RPMI8226 (cell line): ENCODE data around the gene SLC41A3.
A peak's percentile ranks its signal among the peaks of the same experiment; 100 is the strongest.
"Not testable (repeated sequence)": the region's sequence is repeated elsewhere in the genome, so short reads cannot be mapped to it uniquely, and the experiment has no call there.

Source experiments
- DNase-seq: peaks from one replicate; pipeline ENCODE4 v3.0.0-alpha.2; 2015

Gene SLC41A3

DNA sequence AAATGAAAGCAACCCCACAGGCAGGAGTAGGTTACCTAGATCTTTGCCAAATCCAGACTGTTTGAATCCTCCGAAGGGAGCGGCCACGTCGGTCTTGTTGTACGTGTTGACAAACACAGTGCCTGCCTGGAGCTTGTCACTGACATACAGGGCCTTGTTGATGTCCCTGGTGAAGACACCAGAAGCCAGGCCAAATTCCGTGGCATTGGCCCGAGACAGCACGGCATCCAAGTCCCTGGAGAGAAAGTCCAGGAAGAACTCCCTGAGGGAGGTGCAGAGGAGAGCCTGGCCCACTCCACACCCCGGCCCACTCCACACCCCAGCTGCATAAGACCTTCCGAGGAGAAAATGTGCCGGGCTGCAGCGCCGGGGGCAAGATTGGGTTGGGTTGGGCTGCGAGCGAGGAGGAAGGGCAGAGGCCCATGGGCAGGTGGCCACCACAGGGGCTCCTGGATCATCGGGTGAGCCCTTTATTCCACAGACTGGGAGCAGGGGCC, 21.8 kb upstream of the SLC41A3 start:
- DNase-seq, result no peak

- no peak for DNase-seq
Observed at GRCh38 chr3:126104742-126105605, 21.1 kb upstream of the SLC41A3 start.

- DNase-seq, result no peak
Observed at GRCh38 chr3:126104028-126104635, 20.2 kb upstream of the SLC41A3 start.

DNA sequence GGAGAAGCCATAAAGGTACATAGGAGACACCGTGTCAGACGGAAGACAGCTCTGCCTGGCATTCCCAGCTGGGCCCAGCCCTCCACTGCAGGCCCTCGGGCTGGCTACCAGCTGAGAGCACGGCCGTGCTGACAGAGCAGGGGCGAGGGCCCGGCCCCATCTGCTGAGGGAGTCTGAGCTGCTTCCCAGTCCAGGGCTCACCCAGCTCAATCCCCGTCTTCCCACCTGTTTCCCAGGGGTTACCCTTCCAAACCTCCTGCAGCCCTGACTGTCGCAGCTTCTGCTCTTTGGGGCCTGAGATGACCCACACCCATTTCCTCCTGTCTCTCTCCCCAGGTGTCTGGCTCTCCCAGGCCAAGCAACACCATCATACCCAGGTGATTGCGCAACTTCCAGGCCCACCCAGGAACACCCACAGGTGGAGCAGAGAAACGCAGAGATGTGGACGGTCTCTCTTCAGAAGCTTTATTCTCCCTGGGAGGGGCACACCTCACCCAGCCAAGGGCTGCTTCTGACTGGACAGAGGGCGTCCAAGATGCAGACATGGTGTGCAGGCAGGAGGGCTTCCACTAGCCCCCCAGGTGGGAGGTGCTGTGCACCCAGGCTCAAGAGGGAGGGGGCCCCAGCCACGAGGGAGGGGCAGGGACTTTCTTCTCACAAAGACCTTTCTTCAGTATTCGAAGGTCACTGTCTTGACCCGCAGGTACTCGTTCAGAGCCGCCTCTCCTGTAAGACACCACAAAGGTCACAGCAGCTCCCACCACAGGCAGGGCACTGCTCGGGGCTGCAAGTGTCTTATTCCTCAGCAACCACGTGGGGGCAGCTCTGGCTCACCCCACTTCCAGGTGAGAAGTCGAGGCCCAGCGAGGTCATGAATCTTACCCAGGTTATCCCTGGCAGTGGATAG, 19.4 kb upstream of the SLC41A3 start:
- peak; percentile 39 for DNase-seq

GRCh38 chr3:126102530-126102951, 18.6 kb upstream of the SLC41A3 start:
- no peak for DNase-seq

DNA sequence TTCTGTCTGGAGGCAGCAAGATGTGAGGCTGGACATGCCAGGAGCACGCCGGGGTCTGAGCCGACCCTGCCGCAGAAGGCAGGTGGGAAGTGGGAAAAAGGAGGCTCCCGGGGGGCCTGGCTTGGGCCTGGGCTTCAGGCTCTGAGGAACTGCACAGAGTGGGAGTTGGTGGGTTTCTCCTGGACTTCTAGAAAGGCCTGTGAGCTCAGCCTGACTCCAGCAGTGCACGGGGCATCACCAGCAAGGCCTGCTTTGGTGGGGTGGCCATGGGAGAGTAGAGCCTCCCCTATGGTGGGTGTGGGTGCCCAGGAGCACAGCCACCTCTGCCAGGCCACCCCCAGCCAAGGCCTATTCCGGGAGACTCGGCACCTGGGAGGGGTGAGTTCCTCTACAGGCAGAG, 18.1 kb upstream of the SLC41A3 start:
- no peak for DNase-seq

GRCh38 chr3:126101521-126101982, 17.6 kb upstream of the SLC41A3 start:
- no peak for DNase-seq

DNA sequence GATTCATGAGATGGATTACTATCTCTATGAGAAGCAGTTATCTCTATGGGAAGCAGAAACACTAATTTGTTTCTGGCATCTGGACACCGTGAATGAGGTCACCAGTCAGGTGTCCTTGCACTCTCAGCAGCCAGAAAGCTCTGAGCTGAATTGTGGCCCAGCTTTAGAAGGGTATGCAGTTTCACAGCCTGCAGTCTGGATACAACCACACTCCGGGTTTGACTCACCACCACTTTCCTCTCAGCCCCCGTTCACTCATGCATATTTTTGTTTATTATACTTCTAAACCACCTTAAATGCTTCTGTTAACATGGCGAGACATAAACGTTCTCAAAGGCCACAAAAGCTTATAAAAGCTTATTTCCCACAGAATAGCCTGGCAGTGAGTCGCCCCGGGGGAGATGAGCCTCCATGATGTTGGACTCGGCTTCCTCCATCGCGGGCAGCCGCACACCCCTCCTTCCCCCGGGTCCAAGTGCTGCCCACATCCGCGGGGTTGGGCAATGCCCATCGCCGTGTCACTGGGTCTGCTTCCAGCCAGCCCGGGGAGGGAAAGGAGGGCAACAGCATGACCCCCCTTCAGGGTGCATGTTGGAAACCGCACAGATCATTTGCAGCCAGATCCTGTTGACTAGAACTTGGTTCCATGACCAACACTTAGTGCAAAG, 16.8 kb upstream of the SLC41A3 start:
- DNase-seq, result no peak

DNA sequence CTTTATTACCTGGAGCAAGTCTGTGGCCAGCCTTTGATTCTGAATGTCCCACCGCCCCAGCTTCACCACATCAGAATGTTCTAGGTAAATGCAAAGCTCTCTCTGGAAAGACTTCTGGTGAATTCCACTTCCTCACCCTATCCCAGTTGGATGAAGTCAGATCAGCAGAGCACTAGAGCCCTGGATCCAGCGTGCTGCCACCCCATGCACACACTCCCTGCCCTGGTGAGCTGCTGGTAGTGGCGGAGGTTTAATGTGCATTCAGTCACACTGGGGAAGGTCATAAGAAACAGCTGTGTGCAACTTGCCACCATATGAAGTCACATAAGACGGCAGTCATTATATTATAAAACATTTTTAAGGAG, 16.3 kb upstream of the SLC41A3 start:
- no peak for DNase-seq

DNA sequence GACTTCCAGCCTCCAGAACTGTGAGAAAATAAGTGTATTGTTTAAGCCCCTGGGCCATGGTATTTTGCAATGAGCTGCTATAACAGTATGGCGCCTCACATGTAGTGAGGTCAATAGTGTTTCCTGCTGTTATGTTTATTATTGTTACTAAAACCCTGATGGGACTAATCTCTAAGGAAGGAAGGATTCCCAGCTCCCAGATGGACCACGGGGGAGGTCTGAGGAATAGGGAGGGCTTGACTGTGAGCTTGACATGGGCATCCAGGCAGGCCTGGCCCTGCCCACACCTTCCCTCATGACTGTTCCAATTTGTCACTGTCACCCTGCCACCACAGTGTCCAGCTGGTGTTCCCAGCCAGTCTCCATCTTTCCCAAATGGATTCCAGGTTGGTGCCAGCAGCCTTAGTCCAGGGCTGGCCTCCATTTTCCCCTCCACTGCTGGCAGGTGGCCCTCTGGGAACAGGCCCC, 14.5 kb upstream of the SLC41A3 start:
- no peak for DNase-seq

GRCh38 chr3:126097801-126098200, 13.9 kb upstream of the SLC41A3 start:
- no peak for DNase-seq

- not testable (repeated sequence) for DNase-seq
Observed at GRCh38 chr3:126096274-126096673, 12.3 kb upstream of the SLC41A3 start.

GRCh38 chr3:126092128-126092527, 8.2 kb upstream of the SLC41A3 start:
- not testable (repeated sequence) for DNase-seq

DNA sequence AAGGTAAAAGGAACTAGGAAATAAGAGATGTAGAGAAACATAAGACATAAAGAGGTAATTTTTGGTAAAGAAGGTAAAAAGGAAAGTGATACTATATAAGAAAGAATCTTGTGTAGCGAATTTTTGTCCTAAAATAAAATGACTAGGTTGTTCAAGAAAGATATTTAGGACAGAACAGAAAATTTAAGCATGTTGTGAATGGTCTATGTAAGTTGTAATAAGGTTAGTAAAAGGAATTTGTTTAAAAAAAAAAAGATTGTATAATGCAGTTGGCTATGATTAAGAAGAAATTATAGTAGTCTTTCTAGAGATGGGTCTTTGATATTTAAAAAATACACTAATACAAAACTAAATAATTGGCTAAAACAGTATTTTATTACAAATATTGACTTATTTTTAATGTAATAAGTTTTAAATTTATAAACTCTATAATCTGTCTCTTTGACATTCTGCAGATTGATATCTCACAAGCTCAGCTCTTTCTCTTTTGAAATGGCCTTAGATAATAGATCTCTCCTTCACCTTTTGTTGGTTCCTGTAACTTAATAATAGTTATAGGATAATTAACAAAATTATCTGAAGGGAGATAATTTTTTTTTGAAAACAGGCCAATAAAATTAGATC, 3.7 kb upstream of the SLC41A3 start:
- DNase-seq, result no peak

- DNase-seq, result no peak
Observed at GRCh38 chr3:126085841-126086240, 1.9 kb upstream of the SLC41A3 start.

DNA sequence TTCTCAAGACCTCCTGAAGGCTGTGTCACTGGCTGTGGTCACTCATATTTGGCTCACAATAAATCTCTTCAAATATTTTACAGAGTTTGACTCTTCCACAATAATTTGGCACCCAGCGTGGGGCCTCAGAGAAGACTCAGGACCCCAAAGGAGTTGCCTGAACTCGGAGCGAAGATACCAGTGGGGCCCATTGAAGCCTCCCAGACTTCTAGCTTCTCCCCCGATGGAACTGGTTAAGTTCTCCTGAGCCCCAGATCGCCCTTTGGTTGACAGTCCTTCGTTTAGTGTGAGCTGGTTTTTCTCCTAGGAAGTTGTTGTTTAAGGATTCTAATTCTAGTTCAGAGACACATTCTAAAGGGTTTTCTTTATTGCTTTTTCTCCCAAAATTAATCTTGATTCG, 1.4 kb upstream of the SLC41A3 start:
- DNase-seq, result no peak

GRCh38 chr3:126084768-126085180, 850 bp upstream of the SLC41A3 start:
- no peak for DNase-seq

DNA sequence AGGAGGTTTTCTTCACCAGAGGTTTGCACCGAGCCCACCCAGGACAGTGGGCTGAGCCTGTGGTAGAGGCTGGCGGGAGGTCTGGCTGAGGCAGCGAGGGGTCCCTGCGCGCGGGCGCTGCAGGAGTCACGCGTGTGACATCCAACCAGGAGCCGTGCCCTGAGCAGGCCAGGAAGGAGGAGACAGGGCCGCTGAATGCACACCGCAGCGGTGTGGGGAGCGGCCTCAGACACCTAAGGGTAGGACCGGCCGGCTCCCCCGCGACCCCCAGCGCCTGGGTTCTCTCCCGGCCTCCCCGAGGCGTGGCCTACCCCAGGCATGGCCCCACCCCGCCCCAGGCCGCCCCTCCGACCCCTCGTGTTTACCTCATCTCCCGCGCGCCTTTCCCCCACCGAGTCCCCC, 412 bp downstream of the SLC41A3 start:
- peak; percentile 60 for DNase-seq

- no peak for DNase-seq
Observed at GRCh38 chr3:126083138-126083445, 832 bp downstream of the SLC41A3 start.

DNA sequence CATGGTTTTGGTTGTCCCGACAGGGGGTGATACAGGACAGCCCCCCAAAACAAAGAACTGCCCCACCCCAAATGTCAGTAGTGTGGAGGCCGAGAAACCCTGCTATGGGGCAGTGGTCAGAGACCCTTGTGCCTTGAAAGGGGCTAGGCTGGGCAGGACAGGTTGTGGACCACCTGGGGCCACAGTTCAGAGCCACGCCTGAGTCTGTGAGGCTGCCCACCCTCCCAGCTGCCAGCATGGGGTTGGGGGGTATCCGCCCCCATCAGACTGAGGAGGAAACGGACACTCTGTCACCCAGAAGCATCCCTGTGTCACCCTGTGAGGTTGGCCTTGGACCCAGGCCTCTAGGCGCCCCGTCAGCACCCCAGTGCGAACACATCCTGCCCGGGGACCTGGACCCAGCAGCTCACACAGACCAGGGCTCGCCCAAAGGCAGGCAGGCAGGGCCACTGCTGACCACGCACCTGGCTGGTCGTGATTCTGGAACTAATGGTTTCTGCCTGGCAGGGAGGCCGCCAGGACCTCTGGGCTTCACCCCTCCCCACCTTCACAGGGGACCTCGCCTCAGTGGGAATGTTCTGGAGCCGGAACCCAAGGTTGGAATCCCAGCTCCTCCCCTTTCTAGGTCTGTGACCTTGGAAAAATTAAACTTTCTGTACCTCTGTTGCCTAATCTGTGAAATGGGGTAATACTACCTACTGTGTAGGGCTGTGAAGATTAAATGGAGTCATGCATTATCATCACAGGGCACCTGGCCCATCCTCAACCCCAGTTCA, 1.4 kb downstream of the SLC41A3 start:
- DNase-seq, result no peak

DNA sequence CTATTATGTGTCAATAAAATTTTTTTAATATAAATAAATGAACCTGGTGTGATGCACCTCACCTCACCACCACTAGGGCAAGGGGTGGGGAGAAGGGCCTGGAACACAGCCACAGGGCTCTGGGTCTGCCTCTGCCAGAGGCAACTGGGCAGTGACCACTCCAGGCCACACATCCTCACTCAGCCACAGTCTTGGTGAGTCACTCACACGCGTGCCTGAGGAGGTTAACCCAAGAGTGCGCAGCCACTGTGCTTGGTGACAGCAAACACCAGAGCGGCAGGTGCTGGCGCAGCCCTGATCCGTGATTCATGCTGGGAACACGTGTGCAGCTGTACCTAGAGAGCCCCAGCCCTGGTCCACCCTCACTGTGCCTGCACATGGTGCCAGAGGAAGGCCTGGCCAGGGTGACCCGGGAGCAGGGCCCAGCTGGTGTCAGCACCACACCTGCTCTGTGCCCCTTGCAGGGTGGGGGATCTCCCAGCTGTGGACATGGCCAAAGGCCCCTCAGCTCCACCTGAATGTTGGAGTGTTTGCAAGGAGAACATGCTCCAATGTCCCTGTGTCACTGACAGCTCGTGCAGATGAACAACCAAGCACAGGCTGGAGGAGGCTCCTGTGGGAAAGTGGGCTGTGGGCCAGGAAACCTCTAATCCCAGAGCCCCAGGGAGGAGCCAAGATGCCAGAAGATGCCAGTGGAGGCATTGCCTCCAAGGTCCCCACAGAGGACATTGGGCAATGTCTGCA, 2.1 kb downstream of the SLC41A3 start:
- DNase-seq, result peak; percentile 15
